ENCODE results near the gene TESK1.

- TF ChIP-seq, protein P1, sequence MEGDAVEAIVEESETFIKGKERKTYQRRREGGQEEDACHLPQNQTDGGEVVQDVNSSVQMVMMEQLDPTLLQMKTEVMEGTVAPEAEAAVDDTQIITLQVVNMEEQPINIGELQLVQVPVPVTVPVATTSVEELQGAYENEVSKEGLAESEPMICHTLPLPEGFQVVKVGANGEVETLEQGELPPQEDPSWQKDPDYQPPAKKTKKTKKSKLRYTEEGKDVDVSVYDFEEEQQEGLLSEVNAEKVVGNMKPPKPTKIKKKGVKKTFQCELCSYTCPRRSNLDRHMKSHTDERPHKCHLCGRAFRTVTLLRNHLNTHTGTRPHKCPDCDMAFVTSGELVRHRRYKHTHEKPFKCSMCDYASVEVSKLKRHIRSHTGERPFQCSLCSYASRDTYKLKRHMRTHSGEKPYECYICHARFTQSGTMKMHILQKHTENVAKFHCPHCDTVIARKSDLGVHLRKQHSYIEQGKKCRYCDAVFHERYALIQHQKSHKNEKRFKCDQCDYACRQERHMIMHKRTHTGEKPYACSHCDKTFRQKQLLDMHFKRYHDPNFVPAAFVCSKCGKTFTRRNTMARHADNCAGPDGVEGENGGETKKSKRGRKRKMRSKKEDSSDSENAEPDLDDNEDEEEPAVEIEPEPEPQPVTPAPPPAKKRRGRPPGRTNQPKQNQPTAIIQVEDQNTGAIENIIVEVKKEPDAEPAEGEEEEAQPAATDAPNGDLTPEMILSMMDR (IDR thresholded peaks at IDR 0.05), result peak; percentile 94
- TF ChIP-seq EZH2 (IDR thresholded peaks at IDR 0.05; ENCODE audit: borderline replicate concordance, insufficient read depth, low read depth, low read length, poor library complexity, severe bottlenecking), result no peak
Observed at GRCh38 chr9:35646533-35647265, 41.6 kb downstream of the TESK1 start.

All from B cell (primary cell).